Measurements from ENCODE around the gene CIT. TPM values are rescaled to one million over a fixed set of nuclear protein-coding genes. Genes with fewer than 3 reads are reported as not detected.

Gene CIT, protein sequence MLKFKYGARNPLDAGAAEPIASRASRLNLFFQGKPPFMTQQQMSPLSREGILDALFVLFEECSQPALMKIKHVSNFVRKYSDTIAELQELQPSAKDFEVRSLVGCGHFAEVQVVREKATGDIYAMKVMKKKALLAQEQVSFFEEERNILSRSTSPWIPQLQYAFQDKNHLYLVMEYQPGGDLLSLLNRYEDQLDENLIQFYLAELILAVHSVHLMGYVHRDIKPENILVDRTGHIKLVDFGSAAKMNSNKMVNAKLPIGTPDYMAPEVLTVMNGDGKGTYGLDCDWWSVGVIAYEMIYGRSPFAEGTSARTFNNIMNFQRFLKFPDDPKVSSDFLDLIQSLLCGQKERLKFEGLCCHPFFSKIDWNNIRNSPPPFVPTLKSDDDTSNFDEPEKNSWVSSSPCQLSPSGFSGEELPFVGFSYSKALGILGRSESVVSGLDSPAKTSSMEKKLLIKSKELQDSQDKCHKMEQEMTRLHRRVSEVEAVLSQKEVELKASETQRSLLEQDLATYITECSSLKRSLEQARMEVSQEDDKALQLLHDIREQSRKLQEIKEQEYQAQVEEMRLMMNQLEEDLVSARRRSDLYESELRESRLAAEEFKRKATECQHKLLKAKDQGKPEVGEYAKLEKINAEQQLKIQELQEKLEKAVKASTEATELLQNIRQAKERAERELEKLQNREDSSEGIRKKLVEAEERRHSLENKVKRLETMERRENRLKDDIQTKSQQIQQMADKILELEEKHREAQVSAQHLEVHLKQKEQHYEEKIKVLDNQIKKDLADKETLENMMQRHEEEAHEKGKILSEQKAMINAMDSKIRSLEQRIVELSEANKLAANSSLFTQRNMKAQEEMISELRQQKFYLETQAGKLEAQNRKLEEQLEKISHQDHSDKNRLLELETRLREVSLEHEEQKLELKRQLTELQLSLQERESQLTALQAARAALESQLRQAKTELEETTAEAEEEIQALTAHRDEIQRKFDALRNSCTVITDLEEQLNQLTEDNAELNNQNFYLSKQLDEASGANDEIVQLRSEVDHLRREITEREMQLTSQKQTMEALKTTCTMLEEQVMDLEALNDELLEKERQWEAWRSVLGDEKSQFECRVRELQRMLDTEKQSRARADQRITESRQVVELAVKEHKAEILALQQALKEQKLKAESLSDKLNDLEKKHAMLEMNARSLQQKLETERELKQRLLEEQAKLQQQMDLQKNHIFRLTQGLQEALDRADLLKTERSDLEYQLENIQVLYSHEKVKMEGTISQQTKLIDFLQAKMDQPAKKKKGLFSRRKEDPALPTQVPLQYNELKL (N-terminal part only)
- 18.0 TPM for total RNA-seq
- long read RNA-seq, partial matches to known transcripts, result 4 of 20 reads
- long read RNA-seq, other reads (novel, unspliced or antisense), result 16 of 20 reads

GRCh38 chr12:119876761-119877638 lies at the start of gene CIT:
CIT (minus strand) TSS chr12:119877320; CDS start chr12:119876168, 1,152 bp downstream.
- Histone ChIP-seq H3K27me3 (ENCODE audit: low read depth) (no peaks in the 10 kb centered on the region), H3K4me3 (peak within 1 kb of the TSS; percentile 90), H3K36me3 (no peaks in the 10 kb centered on the region), H3K4me1 (peaks cover 5% of the 10 kb centered on the region), H3K27ac (no peak within 1 kb of the TSS), H3K9me3 (no peaks in the 10 kb centered on the region)
- ATAC-seq (peak; percentile 100), DNase-seq (peak; percentile 91)
- TF ChIP-seq, protein P1, sequence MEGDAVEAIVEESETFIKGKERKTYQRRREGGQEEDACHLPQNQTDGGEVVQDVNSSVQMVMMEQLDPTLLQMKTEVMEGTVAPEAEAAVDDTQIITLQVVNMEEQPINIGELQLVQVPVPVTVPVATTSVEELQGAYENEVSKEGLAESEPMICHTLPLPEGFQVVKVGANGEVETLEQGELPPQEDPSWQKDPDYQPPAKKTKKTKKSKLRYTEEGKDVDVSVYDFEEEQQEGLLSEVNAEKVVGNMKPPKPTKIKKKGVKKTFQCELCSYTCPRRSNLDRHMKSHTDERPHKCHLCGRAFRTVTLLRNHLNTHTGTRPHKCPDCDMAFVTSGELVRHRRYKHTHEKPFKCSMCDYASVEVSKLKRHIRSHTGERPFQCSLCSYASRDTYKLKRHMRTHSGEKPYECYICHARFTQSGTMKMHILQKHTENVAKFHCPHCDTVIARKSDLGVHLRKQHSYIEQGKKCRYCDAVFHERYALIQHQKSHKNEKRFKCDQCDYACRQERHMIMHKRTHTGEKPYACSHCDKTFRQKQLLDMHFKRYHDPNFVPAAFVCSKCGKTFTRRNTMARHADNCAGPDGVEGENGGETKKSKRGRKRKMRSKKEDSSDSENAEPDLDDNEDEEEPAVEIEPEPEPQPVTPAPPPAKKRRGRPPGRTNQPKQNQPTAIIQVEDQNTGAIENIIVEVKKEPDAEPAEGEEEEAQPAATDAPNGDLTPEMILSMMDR (IDR thresholded peaks at IDR 0.05), result no peak
- intact Hi-C loops (cut with DNase I), result no loop called here

DNA sequence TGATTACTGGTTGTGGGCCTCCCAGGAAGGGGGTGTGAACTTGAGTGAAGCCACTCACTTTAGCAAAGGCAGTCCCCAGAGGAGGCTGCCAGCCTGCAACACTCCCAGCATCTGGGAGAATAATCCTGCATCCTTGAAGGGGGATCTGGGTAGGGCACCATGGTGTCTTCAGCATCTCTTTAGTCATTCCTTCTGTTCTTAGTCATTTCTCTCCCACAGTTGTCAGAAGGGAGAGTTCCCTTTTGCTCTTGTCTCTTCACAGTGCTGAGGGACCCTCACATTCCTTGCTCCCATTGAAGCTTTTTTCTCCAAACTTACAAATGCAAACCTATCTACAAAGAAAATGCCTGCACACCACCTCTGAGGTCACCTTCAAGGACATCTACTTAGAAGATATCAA lies 48.1 kb upstream of the CIT start:
- Histone ChIP-seq H3K27ac (no peak overlapping the region), H3K4me1 (no peaks in the 10 kb centered on the region), H3K27me3 (ENCODE audit: low read depth) (no peaks in the 10 kb centered on the region), H3K4me3 (no peak overlapping the region), H3K9me3 (no peaks in the 10 kb centered on the region), H3K36me3 (no peaks in the 10 kb centered on the region)
- no peak for DNase-seq
- intact Hi-C loops (cut with DNase I), result no loop called here
- TF ChIP-seq, protein P1 (IDR thresholded peaks at IDR 0.05), result no peak
- no peak for ATAC-seq

DNA sequence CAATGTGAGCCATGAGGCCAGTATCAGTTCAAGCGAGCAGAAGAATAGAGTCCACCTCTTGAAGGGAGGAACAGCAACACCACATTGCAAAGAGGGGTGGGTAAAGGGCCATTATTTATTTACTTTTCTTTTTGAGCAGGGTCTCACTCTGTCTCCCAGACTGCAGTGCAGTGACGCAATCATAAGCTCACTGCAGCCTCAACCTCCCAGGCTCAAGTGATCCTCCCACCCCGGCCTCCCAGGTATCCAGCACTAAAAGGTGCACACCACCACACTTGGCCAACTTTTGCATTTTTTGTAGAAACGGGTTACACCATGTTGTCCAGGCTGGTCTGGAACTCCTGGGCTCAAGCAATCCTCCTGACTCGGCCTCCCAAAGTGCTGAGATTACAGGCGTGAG lies 42.9 kb upstream of the CIT start:
- H3K36me3 ChIP-seq, result no peaks in the 10 kb centered on the region
- no peak for DNase-seq
- H3K4me3 ChIP-seq, result no peak overlapping the region
- no peaks in the 10 kb centered on the region for H3K27me3 ChIP-seq (ENCODE audit: low read depth)
- no peak overlapping the region for H3K27ac ChIP-seq
- intact Hi-C loops (cut with DNase I), result no loop called here
- H3K4me1 ChIP-seq, result no peaks in the 10 kb centered on the region
- TF ChIP-seq, protein P1 (IDR thresholded peaks at IDR 0.05), result no peak
- H3K9me3 ChIP-seq, result no peaks in the 10 kb centered on the region
- ATAC-seq, result no peak

DNA sequence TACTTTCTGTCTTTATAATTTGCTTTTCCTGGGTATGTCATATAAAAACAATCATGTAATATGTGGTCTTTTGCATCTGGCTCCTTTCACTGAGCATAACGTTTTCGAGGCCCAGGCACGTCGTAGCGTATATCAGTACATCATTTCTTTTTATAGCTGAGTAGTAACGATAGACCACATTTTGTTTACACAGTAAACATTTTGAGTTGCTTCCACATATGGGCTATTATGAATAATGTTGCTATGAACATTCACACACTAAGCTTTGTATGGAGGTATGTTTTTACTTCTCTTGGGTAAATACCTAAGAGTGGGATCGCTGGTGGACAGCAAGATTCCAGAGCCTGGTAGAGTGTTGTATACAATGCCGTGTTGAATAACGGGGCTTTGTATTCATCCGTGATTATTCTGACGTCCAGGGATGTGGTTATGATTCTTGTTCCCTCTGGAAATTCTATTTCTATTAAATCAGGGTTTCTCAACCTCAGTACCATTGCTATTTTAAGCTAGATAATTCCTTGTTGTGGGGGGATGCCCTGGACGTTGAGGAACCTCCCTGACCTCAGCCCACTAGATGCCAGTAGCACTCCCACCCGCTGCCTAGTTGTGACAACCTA lies 38.9 kb upstream of the CIT start:
- Histone ChIP-seq H3K4me1 (no peaks in the 10 kb centered on the region), H3K36me3 (no peaks in the 10 kb centered on the region), H3K4me3 (no peak overlapping the region), H3K27ac (no peak overlapping the region), H3K9me3 (no peaks in the 10 kb centered on the region), H3K27me3 (ENCODE audit: low read depth) (no peaks in the 10 kb centered on the region)
- ATAC-seq, result no peak
- intact Hi-C loops (cut with DNase I), result no loop called here
- TF ChIP-seq, protein P1 (IDR thresholded peaks at IDR 0.05), result no peak
- no peak for DNase-seq

All from lower lobe of right lung (tissue), 2 donors.